ENCODE measurements around the gene CCDC127.
A peak's percentile ranks its signal among the peaks of the same experiment; 100 is the strongest.

CCDC127 gene

GRCh38 chr5:156411-157072 is 61.4 kb downstream of the CCDC127 start:
- no peak for DNase-seq

GRCh38 chr5:155651-156410 is 62.1 kb downstream of the CCDC127 start:
- DNase-seq: no peak

GRCh38 chr5:154826-155225 is 63.1 kb downstream of the CCDC127 start:
- DNase-seq: no peak

GRCh38 chr5:154236-154635 is 63.7 kb downstream of the CCDC127 start:
- DNase-seq: no peak

- no peak for DNase-seq
These were observed 64.7 kb downstream of the CCDC127 start for GRCh38 chr5:153256-153655.

GRCh38 chr5:152077-152476 is 65.9 kb downstream of the CCDC127 start:
- no peak for DNase-seq

GRCh38 chr5:150746-151145 is 67.2 kb downstream of the CCDC127 start:
- DNase-seq: peak; percentile 56

GRCh38 chr5:149745-150485 is 68.0 kb downstream of the CCDC127 start:
- peak; percentile 72 for DNase-seq

- no peak for DNase-seq
These were observed 70.2 kb downstream of the CCDC127 start for GRCh38 chr5:147751-148150.

All from NCI-H1694 (cell line).